ENCODE data around the gene DYNC1I1.

DNA sequence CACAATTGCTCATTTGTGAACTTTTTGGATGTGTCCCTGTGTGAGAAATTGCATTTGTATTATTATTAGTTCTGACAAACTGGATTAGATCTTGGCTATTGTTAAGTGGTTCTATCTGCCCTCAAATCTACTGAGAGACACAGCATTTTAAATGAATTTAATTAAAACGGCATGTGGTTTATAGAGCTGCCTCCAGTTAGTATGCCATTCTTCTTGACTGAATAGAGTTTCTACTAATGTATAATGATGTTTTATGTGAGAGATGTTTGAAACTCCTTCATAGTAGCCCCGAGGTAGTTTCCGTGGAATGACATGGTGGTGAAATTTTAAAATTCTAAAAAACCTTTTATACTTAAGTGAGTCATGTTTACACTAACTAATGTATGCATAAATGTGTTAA, 110.9 kb downstream of the DYNC1I1 start:
- TF ChIP-seq CTCF (conservative IDR thresholded peaks at IDR 0.05; ENCODE audit: low read depth in 2 of 2) (no peak), EZH2 (IDR thresholded peaks at IDR 0.05; ENCODE audit: low read depth, unreplicated experiment) (no peak), POLR2AphosphoS5 (IDR thresholded peaks at IDR 0.05; ENCODE audit: low read depth) (no peak), ZNF114 (CRISPR knock-in tag; IDR thresholded peaks at IDR 0.05) (no peak), EZH2phosphoT487 (IDR thresholded peaks at IDR 0.05; ENCODE audit: unreplicated experiment) (no peak), ETS1 (IDR thresholded peaks at IDR 0.05) (no peak), JUNB (IDR thresholded peaks at IDR 0.05; ENCODE audit: unreplicated experiment) (no peak), CREB1 (CRISPR knock-in tag; IDR thresholded peaks at IDR 0.05; ENCODE audit: low read depth) (no peak)
- TF ChIP-seq, protein P1, sequence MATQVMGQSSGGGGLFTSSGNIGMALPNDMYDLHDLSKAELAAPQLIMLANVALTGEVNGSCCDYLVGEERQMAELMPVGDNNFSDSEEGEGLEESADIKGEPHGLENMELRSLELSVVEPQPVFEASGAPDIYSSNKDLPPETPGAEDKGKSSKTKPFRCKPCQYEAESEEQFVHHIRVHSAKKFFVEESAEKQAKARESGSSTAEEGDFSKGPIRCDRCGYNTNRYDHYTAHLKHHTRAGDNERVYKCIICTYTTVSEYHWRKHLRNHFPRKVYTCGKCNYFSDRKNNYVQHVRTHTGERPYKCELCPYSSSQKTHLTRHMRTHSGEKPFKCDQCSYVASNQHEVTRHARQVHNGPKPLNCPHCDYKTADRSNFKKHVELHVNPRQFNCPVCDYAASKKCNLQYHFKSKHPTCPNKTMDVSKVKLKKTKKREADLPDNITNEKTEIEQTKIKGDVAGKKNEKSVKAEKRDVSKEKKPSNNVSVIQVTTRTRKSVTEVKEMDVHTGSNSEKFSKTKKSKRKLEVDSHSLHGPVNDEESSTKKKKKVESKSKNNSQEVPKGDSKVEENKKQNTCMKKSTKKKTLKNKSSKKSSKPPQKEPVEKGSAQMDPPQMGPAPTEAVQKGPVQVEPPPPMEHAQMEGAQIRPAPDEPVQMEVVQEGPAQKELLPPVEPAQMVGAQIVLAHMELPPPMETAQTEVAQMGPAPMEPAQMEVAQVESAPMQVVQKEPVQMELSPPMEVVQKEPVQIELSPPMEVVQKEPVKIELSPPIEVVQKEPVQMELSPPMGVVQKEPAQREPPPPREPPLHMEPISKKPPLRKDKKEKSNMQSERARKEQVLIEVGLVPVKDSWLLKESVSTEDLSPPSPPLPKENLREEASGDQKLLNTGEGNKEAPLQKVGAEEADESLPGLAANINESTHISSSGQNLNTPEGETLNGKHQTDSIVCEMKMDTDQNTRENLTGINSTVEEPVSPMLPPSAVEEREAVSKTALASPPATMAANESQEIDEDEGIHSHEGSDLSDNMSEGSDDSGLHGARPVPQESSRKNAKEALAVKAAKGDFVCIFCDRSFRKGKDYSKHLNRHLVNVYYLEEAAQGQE (IDR thresholded peaks at IDR 0.05; ENCODE audit: unreplicated experiment): no peak
- TF ChIP-seq, protein P2, sequence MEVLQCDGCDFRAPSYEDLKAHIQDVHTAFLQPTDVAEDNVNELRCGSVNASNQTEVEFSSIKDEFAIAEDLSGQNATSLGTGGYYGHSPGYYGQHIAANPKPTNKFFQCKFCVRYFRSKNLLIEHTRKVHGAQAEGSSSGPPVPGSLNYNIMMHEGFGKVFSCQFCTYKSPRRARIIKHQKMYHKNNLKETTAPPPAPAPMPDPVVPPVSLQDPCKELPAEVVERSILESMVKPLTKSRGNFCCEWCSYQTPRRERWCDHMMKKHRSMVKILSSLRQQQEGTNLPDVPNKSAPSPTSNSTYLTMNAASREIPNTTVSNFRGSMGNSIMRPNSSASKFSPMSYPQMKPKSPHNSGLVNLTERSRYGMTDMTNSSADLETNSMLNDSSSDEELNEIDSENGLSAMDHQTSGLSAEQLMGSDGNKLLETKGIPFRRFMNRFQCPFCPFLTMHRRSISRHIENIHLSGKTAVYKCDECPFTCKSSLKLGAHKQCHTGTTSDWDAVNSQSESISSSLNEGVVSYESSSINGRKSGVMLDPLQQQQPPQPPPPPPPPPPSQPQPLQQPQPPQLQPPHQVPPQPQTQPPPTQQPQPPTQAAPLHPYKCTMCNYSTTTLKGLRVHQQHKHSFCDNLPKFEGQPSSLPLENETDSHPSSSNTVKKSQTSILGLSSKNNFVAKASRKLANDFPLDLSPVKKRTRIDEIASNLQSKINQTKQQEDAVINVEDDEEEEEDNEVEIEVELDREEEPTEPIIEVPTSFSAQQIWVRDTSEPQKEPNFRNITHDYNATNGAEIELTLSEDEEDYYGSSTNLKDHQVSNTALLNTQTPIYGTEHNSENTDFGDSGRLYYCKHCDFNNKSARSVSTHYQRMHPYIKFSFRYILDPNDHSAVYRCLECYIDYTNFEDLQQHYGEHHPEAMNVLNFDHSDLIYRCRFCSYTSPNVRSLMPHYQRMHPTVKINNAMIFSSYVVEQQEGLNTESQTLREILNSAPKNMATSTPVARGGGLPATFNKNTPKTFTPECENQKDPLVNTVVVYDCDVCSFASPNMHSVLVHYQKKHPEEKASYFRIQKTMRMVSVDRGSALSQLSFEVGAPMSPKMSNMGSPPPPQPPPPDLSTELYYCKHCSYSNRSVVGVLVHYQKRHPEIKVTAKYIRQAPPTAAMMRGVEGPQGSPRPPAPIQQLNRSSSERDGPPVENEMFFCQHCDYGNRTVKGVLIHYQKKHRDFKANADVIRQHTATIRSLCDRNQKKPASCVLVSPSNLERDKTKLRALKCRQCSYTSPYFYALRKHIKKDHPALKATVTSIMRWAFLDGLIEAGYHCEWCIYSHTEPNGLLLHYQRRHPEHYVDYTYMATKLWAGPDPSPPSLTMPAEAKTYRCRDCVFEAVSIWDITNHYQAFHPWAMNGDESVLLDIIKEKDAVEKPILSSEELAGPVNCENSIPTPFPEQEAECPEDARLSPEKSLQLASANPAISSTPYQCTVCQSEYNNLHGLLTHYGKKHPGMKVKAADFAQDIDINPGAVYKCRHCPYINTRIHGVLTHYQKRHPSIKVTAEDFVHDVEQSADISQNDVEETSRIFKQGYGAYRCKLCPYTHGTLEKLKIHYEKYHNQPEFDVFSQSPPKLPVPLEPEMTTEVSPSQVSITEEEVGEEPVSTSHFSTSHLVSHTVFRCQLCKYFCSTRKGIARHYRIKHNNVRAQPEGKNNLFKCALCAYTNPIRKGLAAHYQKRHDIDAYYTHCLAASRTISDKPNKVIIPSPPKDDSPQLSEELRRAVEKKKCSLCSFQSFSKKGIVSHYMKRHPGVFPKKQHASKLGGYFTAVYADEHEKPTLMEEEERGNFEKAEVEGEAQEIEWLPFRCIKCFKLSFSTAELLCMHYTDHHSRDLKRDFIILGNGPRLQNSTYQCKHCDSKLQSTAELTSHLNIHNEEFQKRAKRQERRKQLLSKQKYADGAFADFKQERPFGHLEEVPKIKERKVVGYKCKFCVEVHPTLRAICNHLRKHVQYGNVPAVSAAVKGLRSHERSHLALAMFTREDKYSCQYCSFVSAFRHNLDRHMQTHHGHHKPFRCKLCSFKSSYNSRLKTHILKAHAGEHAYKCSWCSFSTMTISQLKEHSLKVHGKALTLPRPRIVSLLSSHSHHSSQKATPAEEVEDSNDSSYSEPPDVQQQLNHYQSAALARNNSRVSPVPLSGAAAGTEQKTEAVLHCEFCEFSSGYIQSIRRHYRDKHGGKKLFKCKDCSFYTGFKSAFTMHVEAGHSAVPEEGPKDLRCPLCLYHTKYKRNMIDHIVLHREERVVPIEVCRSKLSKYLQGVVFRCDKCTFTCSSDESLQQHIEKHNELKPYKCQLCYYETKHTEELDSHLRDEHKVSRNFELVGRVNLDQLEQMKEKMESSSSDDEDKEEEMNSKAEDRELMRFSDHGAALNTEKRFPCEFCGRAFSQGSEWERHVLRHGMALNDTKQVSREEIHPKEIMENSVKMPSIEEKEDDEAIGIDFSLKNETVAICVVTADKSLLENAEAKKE (CRISPR knock-in tag; IDR thresholded peaks at IDR 0.05): no peak

Data from GM23338 (cell line).